ENCODE measurements around the gene SIGLEC6.

The SIGLEC6 gene

DNA sequence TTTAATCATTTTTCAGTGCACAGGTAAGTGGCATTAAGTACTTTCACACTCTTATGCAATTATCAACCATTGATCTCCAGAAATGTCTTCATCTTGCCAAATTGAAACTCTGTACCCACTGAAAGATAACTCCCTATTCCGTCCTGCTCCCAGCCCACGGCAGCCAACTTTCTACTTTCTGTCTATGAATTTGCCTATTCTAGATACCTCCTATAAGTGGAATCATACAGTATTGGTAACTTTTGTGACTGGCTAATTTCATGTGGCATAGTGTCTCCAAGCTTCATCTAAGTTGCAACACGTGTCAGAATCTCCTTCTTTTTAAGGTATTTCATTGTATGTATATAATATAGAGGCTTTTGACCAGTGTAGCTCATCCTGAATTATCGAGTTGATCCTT, 58.9 kb downstream of the SIGLEC6 start:
- no peak for DNase-seq

DNA sequence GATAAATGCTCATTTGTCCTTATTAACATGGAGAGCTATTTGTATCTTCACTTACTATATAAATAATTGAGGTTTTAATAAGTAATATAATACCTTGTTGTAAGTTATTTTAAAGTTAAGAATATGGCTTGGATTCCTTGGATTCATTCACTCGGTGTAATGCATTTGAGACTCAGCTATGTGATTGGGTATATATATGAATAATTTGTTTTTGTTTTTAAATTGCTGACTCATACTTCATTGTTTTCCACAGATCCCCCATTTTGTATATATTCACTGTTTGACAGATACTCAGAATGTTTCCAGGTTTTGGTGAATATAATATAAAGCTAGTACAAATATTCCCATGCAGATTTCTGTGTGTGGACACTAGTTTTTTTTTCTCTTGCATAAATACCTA, 59.9 kb downstream of the SIGLEC6 start:
- DNase-seq, result no peak

- DNase-seq, result no peak
These were observed 60.5 kb downstream of the SIGLEC6 start for GRCh38 chr19:51470966-51471365.

DNA sequence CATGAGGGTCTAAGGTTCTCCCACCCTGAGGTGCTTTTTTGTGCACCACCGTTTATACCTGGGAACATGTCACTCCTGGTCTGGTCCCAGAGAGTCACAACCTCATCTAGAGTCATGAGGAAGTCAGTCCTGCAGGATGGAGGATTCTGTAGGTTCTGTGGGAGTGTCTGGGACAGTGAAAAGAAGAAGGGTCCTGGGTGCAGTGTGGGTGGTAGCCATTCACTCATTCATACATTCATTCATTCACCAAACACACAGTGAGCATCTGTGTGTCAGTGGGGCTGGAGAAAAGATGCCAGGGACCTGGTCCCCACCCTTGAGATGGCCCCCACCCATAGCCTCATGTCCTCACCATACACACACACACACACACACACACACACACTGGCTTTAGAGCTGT, 61.8 kb downstream of the SIGLEC6 start:
- DNase-seq, result no peak

DNA sequence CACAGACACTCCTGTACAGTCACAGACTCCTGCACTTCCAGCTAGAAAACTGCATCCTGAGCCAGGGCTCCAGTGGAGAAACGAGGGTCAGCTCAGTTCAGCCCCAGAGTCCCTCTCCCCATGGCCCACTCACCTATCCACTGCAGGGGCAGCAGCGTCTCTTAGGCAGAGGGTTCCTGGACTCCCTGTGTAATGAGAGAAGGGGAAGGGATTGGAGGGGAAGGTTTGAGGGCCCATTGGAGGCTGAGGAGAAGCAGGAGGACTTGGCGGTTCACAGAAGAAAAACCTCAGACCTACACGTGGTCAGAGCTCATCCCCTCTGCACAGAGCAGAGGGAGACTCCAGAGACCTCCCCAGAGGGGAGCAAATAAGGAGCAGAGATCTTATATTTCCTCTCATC, 62.3 kb downstream of the SIGLEC6 start:
- DNase-seq, result no peak

- no peak for DNase-seq
These were observed 62.9 kb downstream of the SIGLEC6 start for GRCh38 chr19:51468545-51468920.

DNA sequence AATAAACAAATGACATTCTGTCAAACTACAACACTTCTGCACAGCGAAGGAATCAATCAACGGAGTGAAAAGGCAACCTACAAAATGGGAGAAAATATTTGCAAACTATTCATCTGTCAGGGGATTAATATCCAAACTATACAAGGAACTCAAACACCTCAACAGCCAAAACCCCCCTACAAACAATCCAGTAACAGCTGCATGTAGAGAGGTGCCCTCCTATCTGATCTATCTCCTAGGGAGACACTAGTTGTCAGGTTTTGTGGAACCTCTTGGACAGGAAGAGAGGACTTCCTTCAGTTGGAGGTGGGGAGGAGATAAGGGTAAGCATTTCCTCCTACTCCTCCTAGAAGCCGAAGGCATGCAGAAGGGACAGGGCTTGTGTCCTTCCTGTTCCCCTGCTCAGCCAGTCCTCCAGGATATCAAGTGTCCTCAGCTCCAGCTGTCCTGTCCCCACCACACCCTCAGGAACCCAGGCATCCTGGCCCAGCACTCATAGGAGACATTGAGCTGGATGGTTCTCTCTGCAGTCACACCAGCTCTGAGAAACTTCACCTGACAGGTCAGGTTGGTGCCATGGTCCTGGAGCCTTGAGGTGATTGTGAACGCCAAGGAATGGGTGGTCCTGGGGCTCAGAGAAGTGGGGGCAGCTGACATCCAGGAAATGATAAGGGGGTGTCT, 63.5 kb downstream of the SIGLEC6 start:
- no peak for DNase-seq

Measured in activated CD4-positive, alpha-beta T cell treated with anti-CD3 and anti-CD28 coated beads, Interleukin-2, amount 50 U/mL, for 4 hours (primary cell).